Measurements from ENCODE around the gene BTBD1.

Gene BTBD1

GRCh38 chr15:83106994-83107840 lies 40.2 kb upstream of the BTBD1 start, which contains the start of gene TM6SF1 (continued):
- TF ChIP-seq SP7 (tag by site-specific recombination; IDR thresholded peaks at IDR 0.05), result peak; percentile 40
- peak; percentile 78 for TF ChIP-seq ZNF335 (tag by site-specific recombination; conservative IDR thresholded peaks at IDR 0.05)
- TF ChIP-seq ZFP37 (tag by site-specific recombination; IDR thresholded peaks at IDR 0.05), result no peak
- TF ChIP-seq ZBTB8A (tag by site-specific recombination; IDR thresholded peaks at IDR 0.05), result peak; percentile 43; the same call in 1 of the 2 replicates
- TF ChIP-seq ZNF423 (tag by site-specific recombination; IDR thresholded peaks at IDR 0.05), result peak; percentile 41; the same call in 1 of the 2 replicates
- no peak for TF ChIP-seq ZNF670 (tag by site-specific recombination; IDR thresholded peaks at IDR 0.05; ENCODE audit: low read depth)
- TF ChIP-seq, protein P1, sequence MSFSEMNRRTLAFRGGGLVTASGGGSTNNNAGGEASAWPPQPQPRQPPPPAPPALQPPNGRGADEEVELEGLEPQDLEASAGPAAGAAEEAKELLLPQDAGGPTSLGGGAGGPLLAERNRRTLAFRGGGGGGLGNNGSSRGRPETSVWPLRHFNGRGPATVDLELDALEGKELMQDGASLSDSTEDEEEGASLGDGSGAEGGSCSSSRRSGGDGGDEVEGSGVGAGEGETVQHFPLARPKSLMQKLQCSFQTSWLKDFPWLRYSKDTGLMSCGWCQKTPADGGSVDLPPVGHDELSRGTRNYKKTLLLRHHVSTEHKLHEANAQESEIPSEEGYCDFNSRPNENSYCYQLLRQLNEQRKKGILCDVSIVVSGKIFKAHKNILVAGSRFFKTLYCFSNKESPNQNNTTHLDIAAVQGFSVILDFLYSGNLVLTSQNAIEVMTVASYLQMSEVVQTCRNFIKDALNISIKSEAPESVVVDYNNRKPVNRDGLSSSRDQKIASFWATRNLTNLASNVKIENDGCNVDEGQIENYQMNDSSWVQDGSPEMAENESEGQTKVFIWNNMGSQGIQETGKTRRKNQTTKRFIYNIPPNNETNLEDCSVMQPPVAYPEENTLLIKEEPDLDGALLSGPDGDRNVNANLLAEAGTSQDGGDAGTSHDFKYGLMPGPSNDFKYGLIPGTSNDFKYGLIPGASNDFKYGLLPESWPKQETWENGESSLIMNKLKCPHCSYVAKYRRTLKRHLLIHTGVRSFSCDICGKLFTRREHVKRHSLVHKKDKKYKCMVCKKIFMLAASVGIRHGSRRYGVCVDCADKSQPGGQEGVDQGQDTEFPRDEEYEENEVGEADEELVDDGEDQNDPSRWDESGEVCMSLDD (tag by site-specific recombination; IDR thresholded peaks at IDR 0.05), result peak; percentile 27; the same call in 1 of the 2 replicates
- no peak for TF ChIP-seq ZNF394 (tag by site-specific recombination; IDR thresholded peaks at IDR 0.05; ENCODE audit: borderline replicate concordance)
- TF ChIP-seq, protein P2, sequence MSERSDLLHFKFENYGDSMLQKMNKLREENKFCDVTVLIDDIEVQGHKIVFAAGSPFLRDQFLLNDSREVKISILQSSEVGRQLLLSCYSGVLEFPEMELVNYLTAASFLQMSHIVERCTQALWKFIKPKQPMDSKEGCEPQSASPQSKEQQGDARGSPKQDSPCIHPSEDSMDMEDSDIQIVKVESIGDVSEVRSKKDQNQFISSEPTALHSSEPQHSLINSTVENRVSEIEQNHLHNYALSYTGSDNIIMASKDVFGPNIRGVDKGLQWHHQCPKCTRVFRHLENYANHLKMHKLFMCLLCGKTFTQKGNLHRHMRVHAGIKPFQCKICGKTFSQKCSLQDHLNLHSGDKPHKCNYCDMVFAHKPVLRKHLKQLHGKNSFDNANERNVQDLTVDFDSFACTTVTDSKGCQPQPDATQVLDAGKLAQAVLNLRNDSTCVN (tag by site-specific recombination; optimal IDR thresholded peaks at IDR 0.05), result peak; percentile 69
- no peak for TF ChIP-seq ZNF449 (tag by site-specific recombination; IDR thresholded peaks at IDR 0.05)
- TF ChIP-seq ZNF324 (tag by site-specific recombination; IDR thresholded peaks at IDR 0.05), result 0 out of 2 replicates have a peak, but pooled peaks have one; percentile 38
- peak; percentile 42 for TF ChIP-seq ZIC2 (tag by site-specific recombination; IDR thresholded peaks at IDR 0.05)
- TF ChIP-seq, protein P3, sequence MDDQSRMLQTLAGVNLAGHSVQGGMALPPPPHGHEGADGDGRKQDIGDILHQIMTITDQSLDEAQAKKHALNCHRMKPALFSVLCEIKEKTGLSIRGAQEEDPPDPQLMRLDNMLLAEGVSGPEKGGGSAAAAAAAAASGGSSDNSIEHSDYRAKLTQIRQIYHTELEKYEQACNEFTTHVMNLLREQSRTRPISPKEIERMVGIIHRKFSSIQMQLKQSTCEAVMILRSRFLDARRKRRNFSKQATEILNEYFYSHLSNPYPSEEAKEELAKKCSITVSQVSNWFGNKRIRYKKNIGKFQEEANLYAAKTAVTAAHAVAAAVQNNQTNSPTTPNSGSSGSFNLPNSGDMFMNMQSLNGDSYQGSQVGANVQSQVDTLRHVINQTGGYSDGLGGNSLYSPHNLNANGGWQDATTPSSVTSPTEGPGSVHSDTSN (CRISPR knock-in tag; IDR thresholded peaks at IDR 0.05), result peak; percentile 71
- peak; percentile 60 for TF ChIP-seq CTCF (tag by site-specific recombination; IDR thresholded peaks at IDR 0.05)
- peak; percentile 29; the same call in 1 of the 2 replicates for TF ChIP-seq BCL11A (tag by site-specific recombination; IDR thresholded peaks at IDR 0.05; ENCODE audit: low read depth)
- no peak for TF ChIP-seq BCL11B (tag by site-specific recombination; IDR thresholded peaks at IDR 0.05; ENCODE audit: low read depth)
- TF ChIP-seq ZBTB17 (tag by site-specific recombination; IDR thresholded peaks at IDR 0.05), result 0 out of 2 replicates have a peak, but pooled peaks have one; percentile 25
- TF ChIP-seq, protein P4, sequence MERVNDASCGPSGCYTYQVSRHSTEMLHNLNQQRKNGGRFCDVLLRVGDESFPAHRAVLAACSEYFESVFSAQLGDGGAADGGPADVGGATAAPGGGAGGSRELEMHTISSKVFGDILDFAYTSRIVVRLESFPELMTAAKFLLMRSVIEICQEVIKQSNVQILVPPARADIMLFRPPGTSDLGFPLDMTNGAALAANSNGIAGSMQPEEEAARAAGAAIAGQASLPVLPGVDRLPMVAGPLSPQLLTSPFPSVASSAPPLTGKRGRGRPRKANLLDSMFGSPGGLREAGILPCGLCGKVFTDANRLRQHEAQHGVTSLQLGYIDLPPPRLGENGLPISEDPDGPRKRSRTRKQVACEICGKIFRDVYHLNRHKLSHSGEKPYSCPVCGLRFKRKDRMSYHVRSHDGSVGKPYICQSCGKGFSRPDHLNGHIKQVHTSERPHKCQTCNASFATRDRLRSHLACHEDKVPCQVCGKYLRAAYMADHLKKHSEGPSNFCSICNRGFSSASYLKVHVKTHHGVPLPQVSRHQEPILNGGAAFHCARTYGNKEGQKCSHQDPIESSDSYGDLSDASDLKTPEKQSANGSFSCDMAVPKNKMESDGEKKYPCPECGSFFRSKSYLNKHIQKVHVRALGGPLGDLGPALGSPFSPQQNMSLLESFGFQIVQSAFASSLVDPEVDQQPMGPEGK (tag by site-specific recombination; IDR thresholded peaks at IDR 0.05), result peak; percentile 37; the same call in 1 of the 2 replicates
- 0 out of 2 replicates have a peak, but pooled peaks have one; percentile 17 for TF ChIP-seq ZNF223 (tag by site-specific recombination; IDR thresholded peaks at IDR 0.05)
- no peak for TF ChIP-seq ZNF354C (tag by site-specific recombination; IDR thresholded peaks at IDR 0.05; ENCODE audit: borderline replicate concordance, low read depth)
- TF ChIP-seq ZBTB48 (tag by site-specific recombination; IDR thresholded peaks at IDR 0.05), result peak; percentile 18; the same call in 1 of the 2 replicates
- peak; percentile 66; the same call in 1 of the 2 replicates for TF ChIP-seq ZBTB20 (tag by site-specific recombination; IDR thresholded peaks at IDR 0.05)
- TF ChIP-seq KLF16 (tag by site-specific recombination; IDR thresholded peaks at IDR 0.05), result 0 out of 2 replicates have a peak, but pooled peaks have one; percentile 21
- TF ChIP-seq, protein P5, sequence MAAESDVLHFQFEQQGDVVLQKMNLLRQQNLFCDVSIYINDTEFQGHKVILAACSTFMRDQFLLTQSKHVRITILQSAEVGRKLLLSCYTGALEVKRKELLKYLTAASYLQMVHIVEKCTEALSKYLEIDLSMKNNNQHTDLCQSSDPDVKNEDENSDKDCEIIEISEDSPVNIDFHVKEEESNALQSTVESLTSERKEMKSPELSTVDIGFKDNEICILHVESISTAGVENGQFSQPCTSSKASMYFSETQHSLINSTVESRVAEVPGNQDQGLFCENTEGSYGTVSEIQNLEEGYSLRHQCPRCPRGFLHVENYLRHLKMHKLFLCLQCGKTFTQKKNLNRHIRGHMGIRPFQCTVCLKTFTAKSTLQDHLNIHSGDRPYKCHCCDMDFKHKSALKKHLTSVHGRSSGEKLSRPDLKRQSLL (tag by site-specific recombination; IDR thresholded peaks at IDR 0.05), result peak; percentile 21; the same call in 1 of the 2 replicates
- TF ChIP-seq WT1 (tag by site-specific recombination; IDR thresholded peaks at IDR 0.05), result 0 out of 2 replicates have a peak, but pooled peaks have one; percentile 14
- TF ChIP-seq HOXD13 (CRISPR knock-in tag; IDR thresholded peaks at IDR 0.05; ENCODE audit: borderline replicate concordance), result no peak
- TF ChIP-seq ZNF629 (tag by site-specific recombination; IDR thresholded peaks at IDR 0.05), result 0 out of 2 replicates have a peak, but pooled peaks have one; percentile 21

Measured in HEK293 (cell line).